ENCODE measurements around the gene ADGRG1. TPM values are rescaled to one million over a fixed set of nuclear protein-coding genes. Genes with fewer than 3 reads are reported as not detected.
A peak's percentile ranks its signal among the peaks of the same experiment; 100 is the strongest.

The ADGRG1 gene
- total RNA-seq, 1 experiment from 2014 or later, result 18.9 TPM

GRCh38 chr16:57604177-57604576 lies 24.3 kb upstream of the ADGRG1 start:
- DNase-seq (ENCODE audit: low read depth), result no peak

- DNase-seq (ENCODE audit: low read depth), result no peak
These were observed 22.1 kb upstream of the ADGRG1 start for GRCh38 chr16:57606147-57606846.

- DNase-seq (ENCODE audit: low read depth), result no peak
These were observed 21.5 kb upstream of the ADGRG1 start for GRCh38 chr16:57606847-57607501.

- DNase-seq (ENCODE audit: low read depth), result no peak
These were observed 20.6 kb upstream of the ADGRG1 start for GRCh38 chr16:57607676-57608461.

- DNase-seq (ENCODE audit: low read depth), result no peak
These were observed 19.8 kb upstream of the ADGRG1 start for GRCh38 chr16:57608462-57609113.

GRCh38 chr16:57609541-57610401 lies 18.7 kb upstream of the ADGRG1 start:
- no peak for DNase-seq (ENCODE audit: low read depth)

GRCh38 chr16:57610611-57611010 lies 17.8 kb upstream of the ADGRG1 start:
- no peak for DNase-seq (ENCODE audit: low read depth)

GRCh38 chr16:57611181-57611580 lies 17.2 kb upstream of the ADGRG1 start:
- DNase-seq (ENCODE audit: low read depth), result peak; percentile 38

GRCh38 chr16:57611706-57612105 lies 16.7 kb upstream of the ADGRG1 start:
- no peak for DNase-seq (ENCODE audit: low read depth)

GRCh38 chr16:57612494-57612893 lies 15.9 kb upstream of the ADGRG1 start:
- DNase-seq (ENCODE audit: low read depth), result no peak

- DNase-seq (ENCODE audit: low read depth), result no peak
These were observed 14.9 kb upstream of the ADGRG1 start for GRCh38 chr16:57613514-57613913.

- no peak for DNase-seq (ENCODE audit: low read depth)
These were observed 13.9 kb upstream of the ADGRG1 start for GRCh38 chr16:57614536-57614935.

- no peak for DNase-seq (ENCODE audit: low read depth)
These were observed 13.5 kb upstream of the ADGRG1 start for GRCh38 chr16:57614944-57615343.

GRCh38 chr16:57615813-57616212 lies 12.6 kb upstream of the ADGRG1 start:
- no peak for DNase-seq (ENCODE audit: low read depth)

GRCh38 chr16:57616241-57616640 lies 12.2 kb upstream of the ADGRG1 start:
- DNase-seq (ENCODE audit: low read depth), result no peak

- DNase-seq (ENCODE audit: low read depth), result no peak
These were observed 11.6 kb upstream of the ADGRG1 start for GRCh38 chr16:57616876-57617275.

GRCh38 chr16:57617604-57618111 lies 10.8 kb upstream of the ADGRG1 start:
- no peak for DNase-seq (ENCODE audit: low read depth)

GRCh38 chr16:57618296-57619132 lies 9.9 kb upstream of the ADGRG1 start:
- no peak for DNase-seq (ENCODE audit: low read depth)

GRCh38 chr16:57619133-57619605 lies 9.3 kb upstream of the ADGRG1 start:
- DNase-seq (ENCODE audit: low read depth), result no peak
